Lower lobe of right lung (tissue), 2 donors: ENCODE results near the gene ABCA5. TPM values are rescaled to one million over a fixed set of nuclear protein-coding genes. Genes with fewer than 3 reads are reported as not detected.
"Not testable (repeated sequence)": the region's sequence is repeated elsewhere in the genome, so short reads cannot be mapped to it uniquely, and the experiment has no call there.

Experiments used
- ATAC-seq, 2 donors: fragments of 200-7000 bp; cut with Tn5 transposase; one replicate each; pipeline ENCODE4 v1.9.1; 2020 to 2022; ENCODE audit warnings: mild to moderate bottlenecking in 2 of 2, moderate library complexity in 2 of 2
- DNase-seq: peaks from one replicate; pipeline ENCODE4 v3.0.0-alpha.2; 2020
- H3K27ac ChIP-seq: fragments of 200-600 bp; one replicate; pipeline ENCODE4 v1.8.0; 2022
- H3K27me3 ChIP-seq: fragments of 200-600 bp; one replicate; pipeline ENCODE4 v1.8.0; 2022; ENCODE audit warnings: low read depth
- H3K36me3 ChIP-seq: fragments of 200-600 bp; one replicate; pipeline ENCODE4 v1.8.0; 2022; ENCODE audit warnings: mild to moderate bottlenecking
- H3K4me1 ChIP-seq: fragments of 200-600 bp; one replicate; pipeline ENCODE4 v1.8.0; 2022
- H3K4me3 ChIP-seq: fragments of 200-600 bp; one replicate; pipeline ENCODE4 v1.8.0; 2022; ENCODE audit warnings: mild to moderate bottlenecking
- H3K9me3 ChIP-seq: fragments of 200-600 bp; one replicate; pipeline ENCODE4 v1.8.0; 2022
- CTCF ChIP-seq: fragments of 200-600 bp; IDR thresholded peaks from one replicate; pipeline ENCODE4 v1.8.0; 2022; ENCODE audit warnings: antibody characterized with exemption, mild to moderate bottlenecking
- intact Hi-C: fragments of 100-400 bp; cut with DNase I; formaldehyde crosslinking; loops from one replicate; pipeline ENCODE4 v1.11.0; 2022
- total RNA-seq: library from RNA; stranded (reverse); fragmentation: NEBNext Ultra II Directional; extraction: Animal tissue kit (Norgen Biotek cat#: 25700); gene quantifications from one replicate; pipeline ENCODE4 v1.2.1, GENCODE V29; 2021
- donor health status: DM: no; HTN: yes; CAD: no; lungs with severe emphysema.

The ABCA5 gene
- total RNA-seq, 1 donor from 2014 or later, result 20.5 TPM

GRCh38 chr17:69317625-69318024 lies 9.3 kb downstream of the ABCA5 start:
- no peaks in the 10 kb centered on the region for H3K27me3 ChIP-seq
- H3K4me1 ChIP-seq, result peaks cover 7% of the 10 kb centered on the region
- no peaks in the 10 kb centered on the region for H3K36me3 ChIP-seq
- H3K9me3 ChIP-seq, result no peaks in the 10 kb centered on the region
- H3K4me3 ChIP-seq, result no peak overlapping the region
- no peak for TF ChIP-seq CTCF
- ATAC-seq, result no peak
- intact Hi-C loops, result no loop called here
- H3K27ac ChIP-seq, result no peak overlapping the region
- DNase-seq, result no peak

GRCh38 chr17:69314246-69315065 lies 12.5 kb downstream of the ABCA5 start:
- ATAC-seq (no peak), DNase-seq (no peak)
- no peaks in the 10 kb centered on the region for H3K27me3 ChIP-seq
- no peak overlapping the region for H3K4me3 ChIP-seq
- peaks cover 7% of the 10 kb centered on the region for H3K36me3 ChIP-seq
- TF ChIP-seq CTCF, result no peak
- no peak overlapping the region for H3K27ac ChIP-seq
- intact Hi-C loops, result no loop called here
- H3K4me1 ChIP-seq, result peaks cover 7% of the 10 kb centered on the region
- no peaks in the 10 kb centered on the region for H3K9me3 ChIP-seq

GRCh38 chr17:69305177-69305576 lies 21.8 kb downstream of the ABCA5 start:
- no peak for TF ChIP-seq CTCF
- Histone ChIP-seq H3K36me3 (peaks cover 20% of the 10 kb centered on the region), H3K4me3 (no peak overlapping the region), H3K4me1 (no peaks in the 10 kb centered on the region), H3K27me3 (no peaks in the 10 kb centered on the region), H3K9me3 (no peaks in the 10 kb centered on the region), H3K27ac (no peak overlapping the region)
- no peak for ATAC-seq
- intact Hi-C loops, result no loop called here
- no peak for DNase-seq

- no peak for TF ChIP-seq CTCF
- intact Hi-C loops, result no loop called here
- ATAC-seq, result no peak
Measured at GRCh38 chr17:69302682-69303081, 24.3 kb downstream of the ABCA5 start.

GRCh38 chr17:69300222-69300621 lies 26.7 kb downstream of the ABCA5 start:
- H3K9me3 ChIP-seq, result no peaks in the 10 kb centered on the region

More at GRCh38 chr17:69302682-69303081, 24.3 kb downstream of the ABCA5 start:
- no peaks in the 10 kb centered on the region for H3K27me3 ChIP-seq
- H3K27ac ChIP-seq, result no peak overlapping the region
- no peaks in the 10 kb centered on the region for H3K9me3 ChIP-seq
- no peak for DNase-seq
- peaks cover 5% of the 10 kb centered on the region for H3K36me3 ChIP-seq
- H3K4me1 ChIP-seq, result no peaks in the 10 kb centered on the region
- no peak overlapping the region for H3K4me3 ChIP-seq

GRCh38 chr17:69298120-69298722 lies 28.7 kb downstream of the ABCA5 start:
- H3K9me3 ChIP-seq, ATAC-seq, H3K27ac ChIP-seq, H3K27me3 ChIP-seq, H3K4me3 ChIP-seq, intact Hi-C loops, H3K4me1 ChIP-seq, DNase-seq: not testable (repeated sequence)
- peaks cover 13% of the 10 kb centered on the region for H3K36me3 ChIP-seq

More at GRCh38 chr17:69300222-69300621, 26.7 kb downstream of the ABCA5 start:
- intact Hi-C loops, result no loop called here
- Histone ChIP-seq H3K4me3 (no peak overlapping the region), H3K4me1 (no peaks in the 10 kb centered on the region), H3K27me3 (no peaks in the 10 kb centered on the region), H3K36me3 (peaks cover 10% of the 10 kb centered on the region), H3K27ac (no peak overlapping the region)
- TF ChIP-seq CTCF, result no peak
- ATAC-seq (peak; percentile 21 to 56), DNase-seq (no peak)
